IMR-90 (cell line): Measurements from ENCODE around the gene SMIM41. TPM values are rescaled to one million over a fixed set of nuclear protein-coding genes. Genes with fewer than 3 reads are reported as not detected.

Source experiments
- ATAC-seq: fragments of 200-7000 bp; cut with Tn5 transposase; 2 replicates; pipeline ENCODE4 v1.9.1; 2020; ENCODE audit warnings: low read depth, mild to moderate bottlenecking, moderate library complexity
- BruUV-seq: library from RNA; stranded (reverse); fragments of 400-500 nt; replicated peaks from 2 replicates; lab custom pipeline; 2021; lab: Mats Ljungman, UMichigan
- CTCF ChIA-PET: fragments of 300-600 bp; formaldehyde crosslinking; extraction: SDS; loops from one replicate; lab custom pipeline; 2021; ENCODE audit warnings: antibody characterized with exemption; lab: Yijun Ruan, JAX
- POLR2A ChIA-PET: fragments of 300-600 bp; sonication (Branson Sonifier 250); formaldehyde crosslinking; loops from one replicate; lab custom pipeline; 2022; ENCODE audit warnings: antibody characterized with exemption; ENCODE audit not compliant: unreplicated experiment; lab: Charles Lee
- DNase-seq: peaks from one replicate; pipeline ENCODE4 v3.0.0; 2013
- H2AFZ ChIP-seq: replicated peaks from 2 replicates; pipeline ENCODE3; 2013; ENCODE audit warnings: low read length, mild to moderate bottlenecking; ENCODE audit not compliant: poor library complexity
- H2AK5ac ChIP-seq: 2 replicates; pipeline ENCODE4 v1.6.1; 2013; ENCODE audit warnings: low read depth, low read length, inconsistent platforms
- H2AK9ac ChIP-seq: replicated peaks from 2 replicates; pipeline ENCODE3; 2013; ENCODE audit warnings: mild to moderate bottlenecking, low read depth, low read length, moderate library complexity; ENCODE audit not compliant: poor library complexity
- H2BK120ac ChIP-seq: 2 replicates; pipeline ENCODE4 v1.6.1; 2013; ENCODE audit warnings: low read depth, low read length, inconsistent platforms
- H2BK15ac ChIP-seq: 3 replicates; pipeline ENCODE4 v1.6.1; 2013; ENCODE audit warnings: low read depth, low read length, inconsistent platforms
- H2BK20ac ChIP-seq: 2 replicates; pipeline ENCODE4 v1.6.1; 2013; ENCODE audit warnings: low read depth, mild to moderate bottlenecking, inconsistent platforms, low read length, moderate library complexity
- H2BK5ac ChIP-seq: 2 replicates; pipeline ENCODE4 v1.6.1; 2013; ENCODE audit warnings: mild to moderate bottlenecking, low read depth, low read length, inconsistent platforms; ENCODE audit not compliant: poor library complexity, severe bottlenecking
- H3K14ac ChIP-seq: replicated peaks from 2 replicates; pipeline ENCODE4 v1.6.1; 2013; ENCODE audit warnings: low read depth, low read length, inconsistent platforms
- H3K18ac ChIP-seq: 2 replicates; pipeline ENCODE4 v1.6.1; 2013; ENCODE audit warnings: low read depth, low read length, control low read depth
- H3K23ac ChIP-seq: 2 replicates; pipeline ENCODE4 v1.6.1; 2013; ENCODE audit warnings: low read depth, low read length, inconsistent platforms
- H3K27ac ChIP-seq: 2 replicates; pipeline ENCODE4 v1.5.1; 2013; ENCODE audit warnings: mild to moderate bottlenecking, control low read depth, low read length; ENCODE audit not compliant: insufficient read depth
- H3K27me3 ChIP-seq: 2 replicates; pipeline ENCODE4 v1.6.1; 2013; ENCODE audit warnings: low read length; ENCODE audit not compliant: control insufficient read depth, insufficient read depth
- H3K36me3 ChIP-seq: 2 replicates; pipeline ENCODE4 v1.6.1; 2013; ENCODE audit warnings: low read length, mixed read lengths; ENCODE audit not compliant: control insufficient read depth, insufficient read depth
- H3K4ac ChIP-seq: 2 replicates; pipeline ENCODE4 v1.6.1; 2013; ENCODE audit warnings: low read depth, low read length, inconsistent platforms
- H3K4me1 ChIP-seq: 2 replicates; pipeline ENCODE4 v1.6.1; 2013; ENCODE audit warnings: low read length, mixed read lengths; ENCODE audit not compliant: control insufficient read depth, insufficient read depth
- H3K4me2 ChIP-seq: 2 replicates; pipeline ENCODE4 v1.6.1; 2013; ENCODE audit warnings: low read depth, mild to moderate bottlenecking, control low read depth, low read length, moderate library complexity
- H3K4me3 ChIP-seq: 2 replicates; pipeline ENCODE4 v1.5.1; 2013; ENCODE audit warnings: low read depth, mild to moderate bottlenecking, control low read depth, low read length, moderate library complexity; ENCODE audit not compliant: insufficient read depth
- H3K56ac ChIP-seq: 2 replicates; pipeline ENCODE4 v1.6.1; 2013; ENCODE audit warnings: low read length, inconsistent platforms; ENCODE audit not compliant: insufficient read depth; ENCODE audit errors: extremely low read depth
- H3K79me1 ChIP-seq, 2 experiments: 2 replicates each; pipeline ENCODE4 v1.6.1; 2013; ENCODE audit warnings: low read length in 2 of 2, inconsistent platforms in 1 of 2, low read depth in 1 of 2
- H3K9ac ChIP-seq: 2 replicates; pipeline ENCODE4 v1.6.1; 2013; ENCODE audit warnings: low read depth, low read length, control low read depth
- H3K9me1 ChIP-seq: 2 replicates; pipeline ENCODE4 v1.6.1; 2013; ENCODE audit warnings: low read length, inconsistent platforms; ENCODE audit not compliant: insufficient read depth
- H3K9me3 ChIP-seq: 2 replicates; pipeline ENCODE4 v1.6.1; 2013; ENCODE audit warnings: low read length; ENCODE audit not compliant: control insufficient read depth, insufficient read depth
- H4K20me1 ChIP-seq: 2 replicates; pipeline ENCODE4 v1.6.1; 2013; ENCODE audit warnings: low read length, inconsistent platforms; ENCODE audit not compliant: insufficient read depth
- H4K5ac ChIP-seq: 2 replicates; pipeline ENCODE4 v1.6.1; 2013; ENCODE audit warnings: mild to moderate bottlenecking, low read depth, low read length, control low read depth
- H4K8ac ChIP-seq, 2 experiments: 2 replicates each; pipeline ENCODE4 v1.6.1; 2013; ENCODE audit warnings: low read depth in 2 of 2, low read length in 2 of 2, control low read depth in 1 of 2, inconsistent platforms in 1 of 2
- H4K91ac ChIP-seq: 2 replicates; pipeline ENCODE4 v1.6.1; 2013; ENCODE audit warnings: low read depth, low read length, inconsistent platforms; ENCODE audit not compliant: insufficient read depth
- ELK1 ChIP-seq: fragments of 150-350 bp; IDR thresholded peaks from 2 replicates; pipeline ENCODE4 v1.6.1; 2016; ENCODE audit warnings: low read depth, mild to moderate bottlenecking, low read length, moderate library complexity, borderline replicate concordance
- FOS ChIP-seq: fragments of 150-350 bp; IDR thresholded peaks from 2 replicates; pipeline ENCODE4 v1.6.1; 2016; ENCODE audit warnings: low read depth, low read length
- POLR2A ChIP-seq: IDR thresholded peaks from 2 replicates; pipeline ENCODE4 v1.6.1; 2012; ENCODE audit warnings: mild to moderate bottlenecking, low read depth, low read length
- whole genome bisulfite sequencing, 2 experiments: methylation state at CpG; one replicate each; pipeline versions ENCODE4 v1.1.5 to v1.1.7; 2013; ENCODE audit warnings: missing lambda C conversion rate in 2 of 2; ENCODE audit not compliant: insufficient read length in 1 of 2; ENCODE audit errors: extremely low coverage in 2 of 2; 5-methylcytosine and 5-hydroxymethylcytosine counted together
- dilution Hi-C: fragments of 300-500 bp; cut with HindIII; formaldehyde crosslinking; loops from one replicate; pipeline ENCODE4 v1.14.3; 2018; ENCODE audit warnings: low sequenced_read_pairs; ENCODE audit not compliant: unreplicated experiment
- in situ Hi-C: fragments of 300-500 bp; cut with MboI; formaldehyde crosslinking; loops from 3 replicates; pipeline ENCODE4 v1.14.3; 2019; ENCODE audit warnings: low sequenced_read_pairs, inconsistent platforms, mixed read lengths
- intact Hi-C: fragments of 100-400 bp; cut with micrococcal nuclease; formaldehyde crosslinking; loops from 2 replicates; pipeline ENCODE4 v1.10.0; 2022
- polyA plus RNA-seq, 3 experiments: library from polyadenylated mRNA; depleted of rRNA; stranded (reverse); fragments of >200 nt; gene quantifications; 2 replicates each; pipeline ENCODE4 v1.2.3, GENCODE V29; 2012; ENCODE audit warnings: low replicate concordance in 1 of 3
- total RNA-seq: library from RNA; depleted of rRNA; stranded (reverse); fragments of >200 nt; gene quantifications from 2 replicates; pipeline ENCODE4 v1.2.3, GENCODE V29; 2012

SMIM41 gene
- total and polyA plus RNA-seq, 2 of the 4 experiments (the other 2 are of a cell fraction), result not detected

- H4K20me1 ChIP-seq, result peaks cover 20% of the 10 kb centered on the region
- ChIA-PET POLR2A (no interaction called here), CTCF (no interaction called here)
- peaks cover 15% of the 10 kb centered on the region for H3K9me1 ChIP-seq
- H2BK120ac ChIP-seq, result no peak overlapping the region
- H2AFZ ChIP-seq, result no peak overlapping the region
- no peak overlapping the region for H3K4ac ChIP-seq
- no peak overlapping the region for H2BK15ac ChIP-seq
- BruUV-seq, result no TSS peak
- no peak overlapping the region for H4K8ac ChIP-seq
- H2BK20ac ChIP-seq, result no peak overlapping the region
- H3K23ac ChIP-seq, result no peak overlapping the region
- no peak for ATAC-seq
- in situ Hi-C loops (no loop called here), dilution Hi-C loops (no loop called here), intact Hi-C loops (no loop called here)
- no peak overlapping the region for H4K5ac ChIP-seq
- no peaks in the 10 kb centered on the region for H3K9me3 ChIP-seq
- H3K27me3 ChIP-seq, result no peaks in the 10 kb centered on the region
- peaks cover 9 to 36% of the 10 kb centered on the region in 2 experiments; a peak in 3 of 4 replicates for H3K79me1 ChIP-seq
- H3K36me3 ChIP-seq, result no peaks in the 10 kb centered on the region
- no peak overlapping the region for H3K4me3 ChIP-seq
- H3K56ac ChIP-seq, result no peak overlapping the region
- H3K14ac ChIP-seq, result no peak overlapping the region
- no peak overlapping the region for H3K9ac ChIP-seq
- H2BK5ac ChIP-seq, result no peak overlapping the region
- H3K4me2 ChIP-seq, result no peak overlapping the region
- DNase-seq, result no peak
- no peak overlapping the region for H2AK5ac ChIP-seq
- no peak overlapping the region for H3K18ac ChIP-seq
- no peak overlapping the region for H4K91ac ChIP-seq
- H3K27ac ChIP-seq, result no peak overlapping the region
- H3K4me1 ChIP-seq, result peaks cover 8% of the 10 kb centered on the region
- WGBS, 2 experiments, result no CpG with 5 or more reads among the region's 4 CpGs
- TF ChIP-seq POLR2A (no peak), ELK1 (no peak), FOS (no peak)
- H2AK9ac ChIP-seq, result no peak overlapping the region
Observed at GRCh38 chr12:52035190-52035589, 44.3 kb upstream of the SMIM41 start.
